BE2C (cell line): Measurements from ENCODE around the gene FAM240A.

ENCODE experiments used
- DNase-seq: peaks from one replicate; pipeline ENCODE4 v3.0.0-alpha.2; 2020
- H3K27me3 ChIP-seq: fragments of 250-450 bp; sonication (Bioruptor Pico); 2 replicates; pipeline ENCODE4 v1.5.1; 2020; ENCODE audit warnings: mild to moderate bottlenecking
- H3K36me3 ChIP-seq: fragments of 250-450 bp; sonication (Bioruptor Pico); 2 replicates; pipeline ENCODE4 v1.5.1; 2020; ENCODE audit warnings: mild to moderate bottlenecking
- H3K4me1 ChIP-seq: fragments of 250-450 bp; sonication (Bioruptor Pico); 2 replicates; pipeline ENCODE4 v1.5.1; 2020
- H3K4me3 ChIP-seq: 2 replicates; pipeline ENCODE4 v1.5.1; 2011; ENCODE audit warnings: low read depth, low read length
- H3K9me3 ChIP-seq: fragments of 250-450 bp; sonication (Bioruptor Pico); 2 replicates; pipeline ENCODE4 v1.5.1; 2020
- CTCF ChIP-seq: IDR thresholded peaks from 2 replicates; pipeline ENCODE4 v1.5.1; 2012; ENCODE audit warnings: mild to moderate bottlenecking, low read depth, low read length

FAM240A gene

GRCh38 chr3:46655271-46655670 is 42.9 kb downstream of the FAM240A start:
- no peak overlapping the region for H3K4me3 ChIP-seq
- no peaks in the 10 kb centered on the region for H3K9me3 ChIP-seq
- TF ChIP-seq CTCF: no peak
- no peaks in the 10 kb centered on the region for H3K4me1 ChIP-seq
- no peaks in the 10 kb centered on the region for H3K36me3 ChIP-seq
- H3K27me3 ChIP-seq: no peaks in the 10 kb centered on the region
- no peak for DNase-seq

- Histone ChIP-seq H3K27me3 (no peaks in the 10 kb centered on the region), H3K36me3 (no peaks in the 10 kb centered on the region), H3K9me3 (no peaks in the 10 kb centered on the region), H3K4me3 (no peak overlapping the region), H3K4me1 (no peaks in the 10 kb centered on the region)
- no peak for DNase-seq
- no peak for TF ChIP-seq CTCF
These were observed 44.6 kb downstream of the FAM240A start for GRCh38 chr3:46656778-46657556.

GRCh38 chr3:46659285-46659684 is 47.0 kb downstream of the FAM240A start:
- TF ChIP-seq CTCF: no peak
- Histone ChIP-seq H3K4me1 (no peaks in the 10 kb centered on the region), H3K36me3 (no peaks in the 10 kb centered on the region), H3K9me3 (no peaks in the 10 kb centered on the region), H3K4me3 (no peak overlapping the region), H3K27me3 (no peaks in the 10 kb centered on the region)
- peak; percentile 35 for DNase-seq

- TF ChIP-seq CTCF: no peak
- Histone ChIP-seq H3K4me3 (no peak overlapping the region), H3K36me3 (no peaks in the 10 kb centered on the region), H3K4me1 (no peaks in the 10 kb centered on the region), H3K27me3 (no peaks in the 10 kb centered on the region), H3K9me3 (no peaks in the 10 kb centered on the region)
- no peak for DNase-seq
These were observed 47.7 kb downstream of the FAM240A start for GRCh38 chr3:46660003-46660402.

- DNase-seq: peak; percentile 29
- Histone ChIP-seq H3K9me3 (no peaks in the 10 kb centered on the region), H3K27me3 (no peaks in the 10 kb centered on the region), H3K4me3 (no peak overlapping the region), H3K36me3 (no peaks in the 10 kb centered on the region), H3K4me1 (no peaks in the 10 kb centered on the region)
- TF ChIP-seq CTCF: no peak
These were observed 48.5 kb downstream of the FAM240A start for GRCh38 chr3:46660543-46661523.
